Osteoblast (primary cell): ENCODE measurements around the gene RBM20. TPM values are rescaled to one million over a fixed set of nuclear protein-coding genes. Genes with fewer than 3 reads are reported as not detected.
"Not testable (repeated sequence)": the region's sequence is repeated elsewhere in the genome, so short reads cannot be mapped to it uniquely, and the experiment has no call there.

Experiments used
- DNase-seq: peaks from one replicate; pipeline ENCODE4 v3.0.0; 2011; ENCODE audit warnings: low spot score, mixed read lengths; ENCODE audit not compliant: insufficient read length; ENCODE audit errors: missing footprints
- H2AFZ ChIP-seq: 2 replicates; pipeline ENCODE4 v1.6.0; 2011; ENCODE audit warnings: mild to moderate bottlenecking, low read length
- H3K27ac ChIP-seq: 2 replicates; pipeline ENCODE4 v1.5.1; 2011; ENCODE audit warnings: mild to moderate bottlenecking, low read depth, low read length, moderate library complexity
- H3K27me3 ChIP-seq: 2 replicates; pipeline ENCODE4 v1.6.0; 2012; ENCODE audit warnings: mild to moderate bottlenecking, control low read depth, inconsistent platforms, low read length, moderate library complexity; ENCODE audit not compliant: insufficient read depth
- H3K36me3 ChIP-seq: 2 replicates; pipeline ENCODE4 v1.5.1; 2011; ENCODE audit warnings: mild to moderate bottlenecking, low read length, control low read depth, moderate library complexity; ENCODE audit not compliant: insufficient read depth
- H3K4me1 ChIP-seq: 2 replicates; pipeline ENCODE4 v1.5.1; 2011; ENCODE audit warnings: mild to moderate bottlenecking, low read length, control low read depth, moderate library complexity; ENCODE audit not compliant: insufficient read depth
- H3K4me2 ChIP-seq: 2 replicates; pipeline ENCODE4 v1.6.0; 2011; ENCODE audit warnings: mild to moderate bottlenecking, low read length; ENCODE audit not compliant: insufficient read depth
- H3K4me3 ChIP-seq: fragments of 200-600 bp; sonication (generic); 3 replicates; pipeline ENCODE4 v1.5.1; 2012; ENCODE audit warnings: mild to moderate bottlenecking, low read length, inconsistent platforms; ENCODE audit not compliant: insufficient read depth
- H3K79me2 ChIP-seq: 2 replicates; pipeline ENCODE4 v1.6.0; 2012; ENCODE audit warnings: mild to moderate bottlenecking, low read length, control low read depth, inconsistent platforms; ENCODE audit not compliant: insufficient read depth
- H3K9me3 ChIP-seq: 2 replicates; pipeline ENCODE4 v1.5.1; 2011; ENCODE audit warnings: low read depth, low read length, control low read depth
- H4K20me1 ChIP-seq: 2 replicates; pipeline ENCODE4 v1.6.0; 2012; ENCODE audit warnings: mild to moderate bottlenecking, low read length, control low read depth; ENCODE audit not compliant: insufficient read depth
- CTCF ChIP-seq: IDR thresholded peaks from 2 replicates; pipeline ENCODE4 v1.5.1; 2011; ENCODE audit warnings: mild to moderate bottlenecking, low read depth, low read length, moderate library complexity; ENCODE audit errors: extremely low read depth
- total RNA-seq: library from RNA; depleted of rRNA; stranded (reverse); fragments of >200 nt; gene quantifications from 2 replicates; pipeline ENCODE4 v1.2.3, GENCODE V29; 2012

RBM20 gene
- total RNA-seq, 1 donor = not detected

- H3K27ac ChIP-seq = no peak overlapping the region
- H3K79me2 ChIP-seq = no peaks in the 10 kb centered on the region
- no peaks in the 10 kb centered on the region for H3K9me3 ChIP-seq
- no peaks in the 10 kb centered on the region for H3K27me3 ChIP-seq
- no peaks in the 10 kb centered on the region for H3K36me3 ChIP-seq
- no peak for DNase-seq
- peaks cover 6% of the 10 kb centered on the region for H3K4me1 ChIP-seq
- H2AFZ ChIP-seq = no peak overlapping the region
- TF ChIP-seq CTCF = no peak
- H3K4me2 ChIP-seq = no peak overlapping the region
- H4K20me1 ChIP-seq = no peaks in the 10 kb centered on the region
- H3K4me3 ChIP-seq = no peak overlapping the region
Observed at GRCh38 chr10:110701617-110701971, 57.5 kb downstream of the RBM20 start.

- no peaks in the 10 kb centered on the region for H3K27me3 ChIP-seq
- TF ChIP-seq CTCF = no peak
- H3K36me3 ChIP-seq = no peaks in the 10 kb centered on the region
- H3K4me3 ChIP-seq = no peak overlapping the region
- no peaks in the 10 kb centered on the region for H3K79me2 ChIP-seq
- no peak overlapping the region for H3K4me2 ChIP-seq
- DNase-seq = no peak
- H4K20me1 ChIP-seq = no peaks in the 10 kb centered on the region
- no peaks in the 10 kb centered on the region for H3K9me3 ChIP-seq
- H3K4me1 ChIP-seq = peaks cover 6% of the 10 kb centered on the region
- H3K27ac ChIP-seq = no peak overlapping the region
- H2AFZ ChIP-seq = no peak overlapping the region
Observed at GRCh38 chr10:110704070-110704469, 59.9 kb downstream of the RBM20 start.

GRCh38 chr10:110704906-110705476, 60.9 kb downstream of the RBM20 start:
- no peaks in the 10 kb centered on the region for H3K79me2 ChIP-seq
- no peak overlapping the region for H3K4me2 ChIP-seq
- H3K36me3 ChIP-seq = no peaks in the 10 kb centered on the region
- peaks cover 6% of the 10 kb centered on the region for H3K4me1 ChIP-seq
- no peak overlapping the region for H3K4me3 ChIP-seq
- H3K27me3 ChIP-seq = no peaks in the 10 kb centered on the region
- no peak for DNase-seq
- TF ChIP-seq CTCF = no peak
- no peaks in the 10 kb centered on the region for H4K20me1 ChIP-seq
- H3K9me3 ChIP-seq = no peaks in the 10 kb centered on the region
- H2AFZ ChIP-seq = peak overlapping the region; percentile 8
- no peak overlapping the region for H3K27ac ChIP-seq

- not testable (repeated sequence) for H2AFZ ChIP-seq, H3K27ac ChIP-seq, H3K27me3 ChIP-seq, H3K4me1 ChIP-seq, H3K36me3 ChIP-seq, DNase-seq, H3K4me2 ChIP-seq, H3K79me2 ChIP-seq, H4K20me1 ChIP-seq, H3K4me3 ChIP-seq, H3K9me3 ChIP-seq
Observed at GRCh38 chr10:110705596-110705995, 61.5 kb downstream of the RBM20 start.
